GM21390 (cell line): Measurements from ENCODE around the gene TMEM150A.
"Not testable (repeated sequence)": the region's sequence is repeated elsewhere in the genome, so short reads cannot be mapped to it uniquely, and the experiment has no call there.

ENCODE experiments used
- ATAC-seq: cut with Tn5 transposase; IDR thresholded peaks from one replicate; pipeline ENCODE4 v1.9.1; 2021; ENCODE audit not compliant: unreplicated experiment

Gene TMEM150A, protein sequence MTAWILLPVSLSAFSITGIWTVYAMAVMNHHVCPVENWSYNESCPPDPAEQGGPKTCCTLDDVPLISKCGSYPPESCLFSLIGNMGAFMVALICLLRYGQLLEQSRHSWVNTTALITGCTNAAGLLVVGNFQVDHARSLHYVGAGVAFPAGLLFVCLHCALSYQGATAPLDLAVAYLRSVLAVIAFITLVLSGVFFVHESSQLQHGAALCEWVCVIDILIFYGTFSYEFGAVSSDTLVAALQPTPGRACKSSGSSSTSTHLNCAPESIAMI

DNA sequence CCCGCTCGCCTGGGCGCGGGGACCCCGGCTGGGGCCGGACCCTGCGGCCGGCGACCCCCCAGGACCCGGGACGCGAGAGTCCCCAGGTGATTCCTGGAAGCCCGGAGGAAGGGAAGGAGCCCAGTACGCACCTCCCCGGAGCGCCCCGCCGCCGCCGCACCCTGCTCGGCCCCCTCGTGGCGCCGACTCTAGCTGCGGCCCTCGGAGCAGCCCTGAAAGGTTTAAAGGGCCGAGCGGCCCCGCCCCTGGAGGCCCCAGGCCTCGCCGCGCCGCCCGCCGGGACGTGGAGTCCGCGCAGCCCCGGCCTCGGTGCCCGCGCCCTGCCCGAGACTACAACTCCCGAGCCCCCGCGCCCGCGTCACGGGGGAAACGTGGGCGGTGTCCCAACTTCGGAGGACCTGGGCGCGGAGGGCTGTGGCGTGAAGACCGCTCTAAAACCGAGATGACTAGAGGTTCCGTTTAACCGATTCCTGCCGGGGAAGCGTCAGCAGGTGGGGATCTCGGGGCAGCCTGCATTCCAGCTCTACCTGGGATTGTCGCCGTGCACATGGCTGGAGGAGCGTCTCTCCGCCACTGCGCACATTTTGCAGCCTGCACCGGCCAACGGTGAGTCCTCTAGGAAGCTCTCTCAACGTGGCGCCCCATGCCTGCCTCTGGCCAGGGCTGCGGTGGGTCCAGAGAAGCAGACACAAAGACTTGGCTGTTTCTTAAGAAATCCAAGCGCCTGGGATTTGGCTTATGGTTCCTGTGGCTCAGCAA, at the start of gene TMEM150A:
TSS of gene TMEM150A (minus strand) at position 223 of the 759 bp plus-strand sequence. CDS start 750 bp downstream, outside the sequence.
- ATAC-seq, result peak; percentile 96

GRCh38 chr2:85652056-85652455, 49.6 kb upstream of the TMEM150A start:
- ATAC-seq, result no peak

GRCh38 chr2:85651097-85651496, 48.6 kb upstream of the TMEM150A start:
- ATAC-seq, result no peak

DNA sequence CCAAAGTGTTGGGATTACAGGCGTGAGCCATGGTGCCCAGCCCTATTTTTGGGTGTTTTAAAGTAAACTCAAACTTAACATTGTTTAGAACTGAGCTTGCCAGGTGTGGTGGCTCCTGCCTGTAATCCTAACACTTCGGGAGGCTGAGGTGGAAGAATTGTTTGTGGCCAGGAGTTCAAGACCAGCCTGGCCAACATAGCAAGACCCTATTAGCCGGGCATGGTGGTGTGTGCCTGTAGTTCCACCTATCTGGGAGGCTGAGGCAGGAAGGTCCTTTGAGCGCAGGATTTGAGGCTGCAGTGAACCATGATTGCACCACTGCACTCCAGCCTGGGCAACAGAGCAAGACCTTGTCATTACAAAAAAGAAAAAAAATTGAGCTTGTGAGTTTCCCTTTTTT, 48.0 kb upstream of the TMEM150A start:
- ATAC-seq, result no peak

GRCh38 chr2:85649201-85650190, 47.0 kb upstream of the TMEM150A start:
- no peak for ATAC-seq

GRCh38 chr2:85648619-85649018, 46.1 kb upstream of the TMEM150A start:
- no peak for ATAC-seq

DNA sequence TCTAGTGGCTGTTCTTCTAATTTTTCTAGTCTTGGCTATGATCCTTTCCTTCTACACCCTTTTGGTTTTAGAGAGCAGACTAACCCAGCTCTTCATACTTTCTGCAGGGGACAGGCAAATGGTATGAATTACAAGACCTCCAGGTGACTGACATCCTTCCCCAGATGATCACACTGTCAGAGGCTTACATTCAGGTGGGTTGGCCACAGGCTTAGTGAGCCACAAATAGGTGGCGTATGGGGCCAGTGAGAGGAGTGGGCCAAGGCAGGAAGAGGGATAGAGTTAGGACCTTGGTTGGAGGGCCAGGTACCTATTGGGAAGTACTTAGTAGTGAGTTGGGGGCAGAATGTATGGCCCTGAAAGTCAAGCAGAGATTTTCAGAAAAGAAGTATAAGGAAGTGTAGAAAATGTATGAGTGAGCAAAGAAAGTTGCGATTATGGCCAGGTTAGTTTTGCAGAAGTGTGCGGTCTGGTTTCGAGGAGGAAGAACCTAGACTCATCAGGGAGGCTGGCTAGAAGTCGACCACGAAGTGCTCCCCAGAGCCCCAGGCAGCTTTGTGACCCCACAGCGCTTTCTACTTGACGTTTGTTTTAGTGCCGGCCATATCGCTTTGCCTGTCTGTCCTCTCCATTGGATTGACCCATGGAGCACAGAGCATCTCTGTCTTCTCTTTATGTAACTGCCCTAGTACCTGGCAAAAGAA, 45.5 kb upstream of the TMEM150A start:
- ATAC-seq, result peak; percentile 72

GRCh38 chr2:85646166-85646565, 43.7 kb upstream of the TMEM150A start:
- ATAC-seq, result no peak

GRCh38 chr2:85644909-85645308, 42.4 kb upstream of the TMEM150A start:
- no peak for ATAC-seq

DNA sequence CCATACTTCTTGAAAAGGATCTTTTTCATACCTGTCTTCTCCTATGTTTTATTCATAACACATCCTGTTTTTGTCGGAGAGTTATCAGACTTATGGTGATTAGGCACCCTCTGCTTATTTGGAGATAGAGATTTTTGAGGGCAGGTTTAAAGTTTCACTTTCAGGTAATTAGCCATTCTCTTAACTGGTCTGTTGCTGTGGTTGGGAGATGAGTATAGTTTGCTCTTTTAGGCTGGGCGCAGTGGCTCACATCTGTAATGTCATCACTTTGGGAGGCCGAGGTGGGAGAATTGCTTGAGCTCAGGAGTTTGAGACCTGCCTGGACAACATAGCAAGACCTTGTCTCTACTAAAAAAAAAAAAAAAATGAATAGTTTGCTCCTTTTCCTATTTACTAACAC, 40.2 kb upstream of the TMEM150A start:
- peak; percentile 58 for ATAC-seq

GRCh38 chr2:85635636-85636035, 33.1 kb upstream of the TMEM150A start:
- ATAC-seq, result no peak

DNA sequence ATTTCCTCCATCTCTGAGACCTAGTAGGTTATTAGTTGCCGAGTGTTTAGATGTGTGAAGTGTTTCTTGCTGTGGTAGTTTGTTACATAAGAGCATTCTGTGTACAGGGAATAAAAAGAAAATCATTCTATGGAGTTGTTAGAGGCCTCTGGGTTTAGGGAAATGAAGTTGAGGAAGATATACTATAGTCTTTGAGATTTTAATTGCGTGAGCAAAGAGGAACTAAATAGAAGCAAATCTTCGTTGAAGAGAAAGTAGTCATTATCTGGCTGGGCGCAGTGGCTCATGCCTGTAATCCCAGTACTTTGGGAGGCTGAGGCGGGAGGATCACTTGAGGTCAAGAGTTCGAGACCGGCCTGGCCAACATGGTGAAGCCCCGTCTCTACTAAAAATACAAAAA, 32.5 kb upstream of the TMEM150A start:
- no peak for ATAC-seq

GRCh38 chr2:85631316-85631715, 28.8 kb upstream of the TMEM150A start:
- no peak for ATAC-seq

GRCh38 chr2:85628658-85629057, 26.2 kb upstream of the TMEM150A start:
- ATAC-seq, result no peak

DNA sequence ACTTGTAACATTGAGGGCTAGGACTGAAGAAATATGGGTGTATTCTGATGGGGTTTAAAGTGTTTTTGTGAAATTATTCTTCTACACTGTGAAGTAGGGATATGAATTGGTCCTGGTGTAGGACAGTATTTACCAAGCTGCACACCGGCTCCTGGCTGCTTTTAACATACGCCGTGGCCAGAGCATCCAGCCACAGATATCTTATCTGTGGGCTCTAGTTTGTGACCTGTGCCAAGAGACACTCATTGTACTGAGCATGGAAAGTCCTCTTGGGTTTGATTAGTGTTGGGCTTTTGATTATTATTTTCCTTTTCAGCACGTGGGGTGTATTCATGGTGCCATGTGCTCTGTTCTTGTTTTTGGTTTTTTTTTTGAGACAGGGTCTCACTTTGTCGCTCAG, 21.5 kb upstream of the TMEM150A start:
- ATAC-seq, result no peak

GRCh38 chr2:85621338-85621737, 18.8 kb upstream of the TMEM150A start:
- ATAC-seq, result no peak

GRCh38 chr2:85619617-85620016, 17.1 kb upstream of the TMEM150A start:
- no peak for ATAC-seq

GRCh38 chr2:85617723-85618122, 15.2 kb upstream of the TMEM150A start:
- not testable (repeated sequence) for ATAC-seq

DNA sequence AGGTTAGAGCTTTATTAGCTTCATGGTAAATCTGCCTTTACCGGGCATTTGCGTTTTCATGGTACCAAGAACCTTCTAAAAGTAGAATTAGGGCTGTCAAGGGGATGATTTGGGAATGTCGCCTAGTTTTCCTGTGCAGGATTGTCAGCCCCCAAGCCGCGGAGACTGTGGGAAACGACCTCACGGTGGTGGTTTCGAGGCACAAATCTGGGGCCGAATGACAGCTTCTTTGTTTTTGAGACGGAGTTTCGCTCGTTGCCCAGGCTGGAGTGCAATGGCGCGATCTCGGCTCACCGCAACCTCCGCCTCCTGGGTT, 12.9 kb upstream of the TMEM150A start:
- ATAC-seq, result no peak

DNA sequence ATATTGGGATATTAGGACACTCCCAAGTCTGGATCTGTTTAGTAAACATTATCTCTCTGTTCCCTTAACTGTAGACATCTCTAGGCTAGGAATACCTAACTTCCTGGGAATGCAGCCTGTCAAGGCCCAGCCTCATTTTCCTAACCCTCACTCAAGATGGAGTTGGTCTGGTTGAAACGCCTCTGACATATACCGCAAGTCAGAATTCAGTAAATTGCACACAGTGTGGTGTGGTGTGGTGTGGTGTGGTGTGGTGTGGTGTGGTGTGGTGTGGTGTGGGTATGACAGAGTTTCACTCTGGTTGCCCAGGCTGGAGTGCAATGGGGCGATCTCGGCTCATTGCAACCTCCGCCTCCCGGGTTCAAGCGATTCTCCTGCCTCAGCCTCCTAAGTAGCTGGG, 12.3 kb upstream of the TMEM150A start:
- not testable (repeated sequence) for ATAC-seq
